CD14-positive monocyte (primary cell): ENCODE data around the gene TBX6. TPM values are rescaled to one million over a fixed set of nuclear protein-coding genes. Genes with fewer than 3 reads are reported as not detected.

ENCODE experiments used
- DNase-seq, 3 donors: peaks; one replicate each; pipeline ENCODE4 v3.0.0-alpha.2; 2011 to 2022
- H2AFZ ChIP-seq: 2 replicates; pipeline ENCODE4 v1.6.0; 2012; ENCODE audit warnings: mild to moderate bottlenecking, low read depth, low read length, inconsistent platforms; ENCODE audit not compliant: insufficient read depth, poor library complexity, severe bottlenecking
- H3K27ac ChIP-seq, 2 donors: 1 replicate in 1 of 2; 2 replicates in 1 of 2; pipeline ENCODE4 v1.5.1; 2012 to 2013; ENCODE audit warnings: low read length in 2 of 2, control low read depth in 1 of 2, inconsistent platforms in 1 of 2, low read depth in 1 of 2, mild to moderate bottlenecking in 1 of 2
- H3K27me3 ChIP-seq, 2 donors: one replicate each; pipeline versions ENCODE4 v1.6.0 to v1.6.1; 2011 to 2013; ENCODE audit warnings: low read length in 2 of 2; ENCODE audit not compliant: control insufficient read depth in 2 of 2, insufficient read depth in 2 of 2
- H3K36me3 ChIP-seq, 2 donors: replicated peaks in 1 of 2; 1 replicate in 1 of 2; 2 replicates in 1 of 2; pipeline versions ENCODE4 v1.5.1 to v1.6.1; 2012 to 2013; ENCODE audit warnings: low read length in 2 of 2, control low read depth in 1 of 2, inconsistent platforms in 1 of 2, mild to moderate bottlenecking in 1 of 2; ENCODE audit not compliant: insufficient read depth in 2 of 2, control insufficient read depth in 1 of 2
- H3K4me1 ChIP-seq, 2 donors: 1 replicate in 1 of 2; 2 replicates in 1 of 2; pipeline versions ENCODE4 v1.5.1 to v1.6.1; 2012 to 2013; ENCODE audit warnings: low read length in 2 of 2, control low read depth in 1 of 2, inconsistent platforms in 1 of 2, mild to moderate bottlenecking in 1 of 2, moderate library complexity in 1 of 2; ENCODE audit not compliant: insufficient read depth in 2 of 2, control insufficient read depth in 1 of 2
- H3K4me2 ChIP-seq: replicated peaks from 2 replicates; pipeline ENCODE3; 2012; ENCODE audit warnings: low read length, moderate library complexity, mild to moderate bottlenecking; ENCODE audit not compliant: poor library complexity, severe bottlenecking; ENCODE audit errors: extremely low read depth
- H3K4me3 ChIP-seq, 3 experiments: fragments of 200-600 bp in 1 of 3; sonication (generic) in 1 of 3; replicated peaks in 1 of 3; 1 replicate in 2 of 3; 2 replicates in 1 of 3; pipeline ENCODE4 v1.5.1; 2011 to 2013; ENCODE audit warnings: low read length in 3 of 3, mild to moderate bottlenecking in 3 of 3, control low read depth in 2 of 3, low read depth in 2 of 3, inconsistent platforms in 1 of 3, moderate library complexity in 1 of 3
- H3K79me2 ChIP-seq: 2 replicates; pipeline ENCODE4 v1.6.0; 2012; ENCODE audit warnings: mild to moderate bottlenecking, control low read depth, inconsistent platforms, low read length, moderate library complexity; ENCODE audit not compliant: insufficient read depth
- H3K9ac ChIP-seq: 2 replicates; pipeline ENCODE4 v1.6.0; 2017; ENCODE audit warnings: low read length, mild to moderate bottlenecking; ENCODE audit not compliant: insufficient read depth, poor library complexity, severe bottlenecking
- H3K9me3 ChIP-seq, 2 donors: replicated peaks in 1 of 2; 1 replicate in 1 of 2; 2 replicates in 1 of 2; pipeline versions ENCODE4 v1.5.1 to v1.6.1; 2012 to 2013; ENCODE audit warnings: low read length in 2 of 2, control low read depth in 1 of 2; ENCODE audit not compliant: control insufficient read depth in 1 of 2, insufficient read depth in 1 of 2
- H4K20me1 ChIP-seq: 2 replicates; pipeline ENCODE4 v1.6.0; 2012; ENCODE audit warnings: mild to moderate bottlenecking, low read length, control low read depth, moderate library complexity; ENCODE audit not compliant: insufficient read depth
- H3K27ac Mint-ChIP-seq, 7 donors: one replicate each; pipeline ENCODE4 v1.8.0; 2020; ENCODE audit warnings: mild to moderate bottlenecking in 7 of 7, mixed read lengths in 7 of 7, moderate library complexity in 6 of 7, inconsistent platforms in 2 of 7
- H3K27me3 Mint-ChIP-seq, 3 donors: one replicate each; pipeline ENCODE4 v1.8.0; 2021 to 2022; ENCODE audit warnings: low read depth in 3 of 3, mild to moderate bottlenecking in 3 of 3, mixed read lengths in 3 of 3, moderate library complexity in 3 of 3, inconsistent platforms in 1 of 3
- H3K36me3 Mint-ChIP-seq, 2 donors: one replicate each; pipeline ENCODE4 v1.8.0; 2020; ENCODE audit warnings: mixed read lengths in 2 of 2, inconsistent platforms in 1 of 2, mild to moderate bottlenecking in 1 of 2
- H3K4me1 Mint-ChIP-seq: one replicate; pipeline ENCODE4 v1.8.0; 2020; ENCODE audit warnings: mild to moderate bottlenecking, mixed read lengths
- H3K4me3 Mint-ChIP-seq, 2 donors: one replicate each; pipeline ENCODE4 v1.8.0; 2020; ENCODE audit warnings: mild to moderate bottlenecking in 2 of 2, mixed read lengths in 2 of 2, moderate library complexity in 1 of 2
- H3K9me3 Mint-ChIP-seq, 7 donors: one replicate each; pipeline ENCODE4 v1.8.0; 2020 to 2022; ENCODE audit warnings: mixed read lengths in 7 of 7, mild to moderate bottlenecking in 6 of 7, moderate library complexity in 6 of 7, inconsistent platforms in 2 of 7
- CTCF ChIP-seq: fragments of 200-600 bp; IDR thresholded peaks from one replicate; pipeline ENCODE4 v1.8.0; 2022; ENCODE audit warnings: antibody characterized with exemption, mild to moderate bottlenecking
- WGBS: methylation state at CpG from one replicate; pipeline ENCODE4 v1.1.5; 2013; ENCODE audit warnings: missing lambda C conversion rate; ENCODE audit not compliant: insufficient coverage; 5-methylcytosine and 5-hydroxymethylcytosine counted together
- intact Hi-C, 2 donors: fragments of 100-400 bp; cut with micrococcal nuclease; formaldehyde crosslinking; loops; one replicate each; pipeline versions ENCODE4 v1.15.0 to v1.15.1; 2023
- polyA plus RNA-seq, 3 donors: library from polyadenylated mRNA; depleted of rRNA in 1 of 3; unstranded in 2 of 3; stranded (reverse) in 1 of 3; fragments of 300-500 nt in 2 of 3; fragments of >200 nt in 1 of 3; fragmentation: Illumina TruSeq in 2 of 3; gene quantifications; 1 replicate in 2 of 3; 2 replicates in 1 of 3; pipeline ENCODE4 v1.2.3, GENCODE V29; 2012 to 2021

Gene TBX6
- polyA plus RNA-seq, 3 donors = 0.10 to 0.65 (median 0.11) TPM

GRCh38 chr16:30084816-30085159 is 6.9 kb downstream of the TBX6 start:
- TF ChIP-seq CTCF = no peak
- peaks cover 34 to 53% of the 10 kb centered on the region in 2 donors for H3K4me1 ChIP-seq
- DNase-seq = peak in 1 of 3 donors; percentile 48
- Mint-ChIP-seq H3K9me3 (peaks cover 3 to 9% (median 7%) of the 10 kb centered on the region in 7 donors), H3K4me3 (no peak overlapping the region), H3K4me1 (peaks cover 41% of the 10 kb centered on the region), H3K27me3 (peaks cover 0 to 6% (median 3%) of the 10 kb centered on the region in 3 donors), H3K36me3 (peaks cover 48 to 74% of the 10 kb centered on the region in 2 donors), H3K27ac (peak overlapping the region in 1 of 7 donors; percentile 79)
- peaks cover 40% of the 10 kb centered on the region for H4K20me1 ChIP-seq
- H2AFZ ChIP-seq = no peak overlapping the region
- H3K36me3 ChIP-seq = peaks cover 50 to 60% of the 10 kb centered on the region in 2 donors
- no peaks in the 10 kb centered on the region for H3K27me3 ChIP-seq
- peaks cover 19% of the 10 kb centered on the region for H3K79me2 ChIP-seq
- H3K4me2 ChIP-seq = no peak overlapping the region
- 44% methylated on average over 14 of the region's 17 CpGs for WGBS
- intact Hi-C loops = no loop called here
- H3K9ac ChIP-seq = no peak overlapping the region
- H3K27ac ChIP-seq = peak overlapping the region in 1 of 2 donors; percentile 36
- peaks cover 0 to 4% of the 10 kb centered on the region in 2 donors for H3K9me3 ChIP-seq
- H3K4me3 ChIP-seq = no peak overlapping the region

GRCh38 chr16:30084096-30084815 is 7.5 kb downstream of the TBX6 start:
- no peak overlapping the region for H3K9ac ChIP-seq
- peaks cover 36% of the 10 kb centered on the region for H3K4me1 Mint-ChIP-seq
- peaks cover 29 to 48% of the 10 kb centered on the region in 2 donors for H3K4me1 ChIP-seq
- H3K36me3 ChIP-seq = peaks cover 56 to 65% of the 10 kb centered on the region in 2 donors
- DNase-seq = no peak
- peaks cover 53 to 79% of the 10 kb centered on the region in 2 donors for H3K36me3 Mint-ChIP-seq
- WGBS = 92% methylated on average over 14 of the region's 18 CpGs
- H2AFZ ChIP-seq = no peak overlapping the region
- H3K27me3 ChIP-seq = no peaks in the 10 kb centered on the region
- H3K27ac Mint-ChIP-seq = peak overlapping the region in 4 of 7 donors; percentile 11 to 90 (median 48)
- peaks cover 46% of the 10 kb centered on the region for H4K20me1 ChIP-seq
- no peak for TF ChIP-seq CTCF
- H3K4me2 ChIP-seq = no peak overlapping the region
- peaks cover 0 to 4% (median 3%) of the 10 kb centered on the region in 3 donors for H3K27me3 Mint-ChIP-seq
- peaks cover 0 to 4% of the 10 kb centered on the region in 2 donors for H3K9me3 ChIP-seq
- intact Hi-C loops = no loop called here
- peaks cover 24% of the 10 kb centered on the region for H3K79me2 ChIP-seq
- H3K4me3 Mint-ChIP-seq = no peak overlapping the region
- H3K9me3 Mint-ChIP-seq = peaks cover 3 to 9% (median 7%) of the 10 kb centered on the region in 7 donors
- H3K27ac ChIP-seq = peak overlapping the region in 1 of 2 donors; percentile 36
- no peak overlapping the region for H3K4me3 ChIP-seq
